GM12878 (cell line): Measurements from ENCODE around the gene BEGAIN. TPM values are rescaled to one million over a fixed set of nuclear protein-coding genes. Genes with fewer than 3 reads are reported as not detected.

Source experiments
- ATAC-seq: fragments of 200-7000 bp; cut with Tn5 transposase; 3 replicates; pipeline ENCODE4 v1.9.1; 2020; ENCODE audit warnings: mild to moderate bottlenecking, moderate library complexity
- BruUV-seq: library from RNA; stranded (reverse); fragments of 400-500 nt; replicated peaks from 2 replicates; lab custom pipeline; 2021; lab: Mats Ljungman, UMichigan
- CTCF ChIA-PET: fragments of 300-600 bp; sonication (Branson Sonifier 250); formaldehyde crosslinking; extraction: SDS; loops from one replicate; lab custom pipeline; 2021; ENCODE audit warnings: inconsistent platforms; lab: Yijun Ruan, JAX
- POLR2A ChIA-PET: fragments of 350-600 bp; formaldehyde crosslinking; extraction: SDS; loops from one replicate; lab custom pipeline; 2021; ENCODE audit warnings: inconsistent platforms; lab: Charles Lee
- RAD21 ChIA-PET: fragments of 300-600 bp; sonication (Branson Sonifier 250); formaldehyde crosslinking; loops from one replicate; lab custom pipeline; 2023; ENCODE audit warnings: antibody characterized with exemption; ENCODE audit not compliant: unreplicated experiment; lab: Charles Lee
- SMC1A ChIA-PET: fragments of 300-600 bp; sonication (Branson Sonifier 250); formaldehyde crosslinking; loops from one replicate; lab custom pipeline; 2023; ENCODE audit not compliant: unreplicated experiment, uncharacterized antibody; lab: Charles Lee
- DNase-seq: peaks from one replicate; pipeline ENCODE4 v3.0.0-alpha.2; 2011; ENCODE audit warnings: low read depth, low spot score
- FAIRE-seq: peaks from 3 replicates; lab custom pipeline; 2011; peaks lifted over from hg19 to GRCh38; lab: Jason Lieb, UNC
- H2AFZ ChIP-seq: 2 replicates; pipeline ENCODE4 v1.6.0; 2011; ENCODE audit warnings: low read depth, low read length, control low read depth; ENCODE audit not compliant: control insufficient read depth
- H3K27ac ChIP-seq: 2 replicates; pipeline ENCODE4 v1.5.1; 2011; ENCODE audit warnings: control low read depth; ENCODE audit not compliant: control insufficient read depth, insufficient read depth
- H3K27me3 ChIP-seq, 2 experiments: replicated peaks in 1 of 2; 2 replicates each; pipeline versions ENCODE4 v1.6.0 to v1.6.1; 2011; ENCODE audit warnings: low read length in 1 of 2; ENCODE audit not compliant: control insufficient read depth in 2 of 2, insufficient read depth in 2 of 2
- H3K36me3 ChIP-seq, 2 experiments: 2 replicates each; pipeline ENCODE4 v1.5.1; 2011; ENCODE audit warnings: low read length in 1 of 2; ENCODE audit not compliant: control insufficient read depth in 2 of 2, insufficient read depth in 2 of 2
- H3K4me1 ChIP-seq: 2 replicates; pipeline ENCODE4 v1.6.1; 2011; ENCODE audit warnings: mild to moderate bottlenecking, low read length, moderate library complexity, mixed read lengths; ENCODE audit not compliant: control insufficient read depth, insufficient read depth
- H3K4me2 ChIP-seq: 2 replicates; pipeline ENCODE4 v1.6.0; 2011; ENCODE audit warnings: control low read depth; ENCODE audit not compliant: control insufficient read depth, insufficient read depth
- H3K4me3 ChIP-seq: fragments of 200-600 bp; sonication (generic); 2 replicates; pipeline ENCODE4 v1.5.1; 2016
- H3K79me2 ChIP-seq: 2 replicates; pipeline ENCODE4 v1.6.0; 2011; ENCODE audit warnings: low read length; ENCODE audit not compliant: control insufficient read depth, insufficient read depth
- H3K9ac ChIP-seq: 2 replicates; pipeline ENCODE4 v1.8.0; 2011; ENCODE audit warnings: low read length, control low read depth, mixed read lengths; ENCODE audit not compliant: control insufficient read depth, insufficient read depth
- H3K9me3 ChIP-seq: replicated peaks from 3 replicates; pipeline ENCODE4 v1.5.1; 2011; ENCODE audit warnings: mild to moderate bottlenecking, low read length; ENCODE audit not compliant: control insufficient read depth, insufficient read depth
- H4K20me1 ChIP-seq: 2 replicates; pipeline ENCODE4 v1.6.0; 2011; ENCODE audit not compliant: control insufficient read depth, insufficient read depth
- CHD1 ChIP-seq: IDR thresholded peaks from 2 replicates; pipeline ENCODE4 v1.6.1; 2012; ENCODE audit warnings: low read depth, low read length, improper control_type of control experiment
- ELK1 ChIP-seq: IDR thresholded peaks from 2 replicates; pipeline ENCODE4 v1.6.1; 2012; ENCODE audit warnings: low read depth, low read length, improper control_type of control experiment
- FOXK2 ChIP-seq: fragments of 450-650 bp; IDR thresholded peaks from 2 replicates; pipeline ENCODE4 v1.6.1; 2017; ENCODE audit warnings: mild to moderate bottlenecking, moderate library complexity
- MYB ChIP-seq: fragments of 150-350 bp; IDR thresholded peaks from 2 replicates; pipeline ENCODE4 v1.6.1; 2014; ENCODE audit warnings: mild to moderate bottlenecking, low read depth, low read length, borderline replicate concordance
- NR2C1 ChIP-seq: fragments of 450-650 bp; IDR thresholded peaks from 2 replicates; pipeline ENCODE4 v1.6.1; 2017; ENCODE audit warnings: antibody characterized with exemption, mild to moderate bottlenecking, moderate library complexity
- PAX5 ChIP-seq: IDR thresholded peaks from 2 replicates; pipeline ENCODE4 v1.6.1; 2011; ENCODE audit warnings: low read depth, low read length, borderline replicate concordance
- PRDM15 ChIP-seq: fragments of 450-650 bp; formaldehyde crosslinking; IDR thresholded peaks from 2 replicates; pipeline ENCODE4 v1.4.0; 2020; ENCODE audit warnings: mild to moderate bottlenecking, moderate library complexity
- RELB ChIP-seq: fragments of 450-650 bp; IDR thresholded peaks from 2 replicates; pipeline ENCODE4 v1.6.1; 2017; ENCODE audit warnings: low read depth, mild to moderate bottlenecking, moderate library complexity
- ZBED1 ChIP-seq: IDR thresholded peaks from 2 replicates; pipeline ENCODE4 v1.6.1; 2016; ENCODE audit warnings: borderline replicate concordance
- ZNF207 ChIP-seq: fragments of 450-650 bp; IDR thresholded peaks from 2 replicates; pipeline ENCODE4 v1.6.1; 2014; ENCODE audit warnings: antibody characterized with exemption, mild to moderate bottlenecking, borderline replicate concordance
- WGBS: methylation state at CpG from one replicate; pipeline ENCODE4 v1.1.6; 2016; ENCODE audit warnings: low lambda C conversion rate; ENCODE audit not compliant: insufficient replicate concordance, insufficient coverage; ENCODE audit errors: missing lambda C conversion rate; 5-methylcytosine and 5-hydroxymethylcytosine counted together
- in situ Hi-C: fragments of 300-500 bp; cut with MboI; formaldehyde crosslinking; loops from 9 replicates; pipeline ENCODE4 v1.14.3; 2018; ENCODE audit warnings: mixed read lengths
- intact Hi-C: fragments of 100-400 bp; cut with micrococcal nuclease; formaldehyde crosslinking; loops from one replicate; pipeline ENCODE4 v1.14.2; 2022; ENCODE audit not compliant: unreplicated experiment
- polyA plus RNA-seq, 11 experiments: library from polyadenylated mRNA; depleted of rRNA in 4 of 11; unstranded in 6 of 11; stranded (reverse) in 5 of 11; fragments of >200 nt; fragmentation: Nextera tagmentation in 4 of 11; fragmentation: Illumina TruSeq in 1 of 11; extraction: Ambion mirVana in 4 of 11; extraction: Trizol in 1 of 11; gene quantifications; 1 replicate in 1 of 11; 2 replicates in 10 of 11; pipeline versions ENCODE4 v1.2.1 to v1.2.3, GENCODE V29; 2011 to 2016; ENCODE audit warnings: inconsistent platforms in 2 of 11, missing spikeins in 2 of 11, low read depth in 1 of 11
- total RNA-seq, 4 experiments: library from RNA; depleted of rRNA in 3 of 4; stranded (reverse); fragments of >200 nt in 3 of 4; fragmentation: Illumina TruSeq in 1 of 4; extraction: Trizol in 1 of 4; gene quantifications; 2 replicates each; pipeline versions ENCODE4 v1.2.1 to v1.2.3, GENCODE V29; 2013 to 2021

The BEGAIN gene
- total and polyA plus RNA-seq, 10 of the 15 experiments (the other 5 are each of a cell fraction or from before 2014, with no cell fraction given): 0.01 to 0.31 (median 0.06) TPM; not detected in 5

GRCh38 chr14:100543471-100544455, 43.5 kb downstream of the BEGAIN start:
- intact Hi-C loops: no loop called here
- no peak for DNase-seq
- whole genome bisulfite sequencing: 49% methylated on average over 19 of the region's 19 CpGs
- in situ Hi-C loops: no loop called here
- no peak overlapping the region for H3K4me3 ChIP-seq
- no peaks in the 10 kb centered on the region for H3K4me1 ChIP-seq
- no peaks in the 10 kb centered on the region for H3K36me3 ChIP-seq
- H3K9ac ChIP-seq: no peak overlapping the region
- H3K9me3 ChIP-seq: no peaks in the 10 kb centered on the region
- ChIA-PET SMC1A (interaction anchor here (1.1 kb wide), 1 partner anchor 102 kb away, joined by 4 read pairs; no protein-coding TSS in a partner anchor), POLR2A (no interaction called here), CTCF (interaction anchor here (0.9 kb wide), 1 partner anchor 104 kb away, joined by 3 read pairs; no protein-coding TSS in a partner anchor), RAD21 (no interaction called here)
- H4K20me1 ChIP-seq: no peaks in the 10 kb centered on the region
- no TSS peak for BruUV-seq
- no peak overlapping the region for H2AFZ ChIP-seq
- no peaks in the 10 kb centered on the region; a peak in 1 of 4 replicates for H3K27me3 ChIP-seq
- no peak for ATAC-seq
- no peak for TF ChIP-seq PAX5
- TF ChIP-seq FOXK2: no peak
- TF ChIP-seq ZNF207: no peak
- TF ChIP-seq ZBED1: no peak
- TF ChIP-seq ELK1: no peak
- no peak for TF ChIP-seq PRDM15 (CRISPR knock-in tag)
- no peak for TF ChIP-seq NR2C1
- no peak for TF ChIP-seq CHD1
- TF ChIP-seq MYB: no peak
- no peak for TF ChIP-seq RELB
- H3K79me2 ChIP-seq: no peaks in the 10 kb centered on the region
- H3K27ac ChIP-seq: no peak overlapping the region
- H3K4me2 ChIP-seq: no peak overlapping the region
- no peak for FAIRE-seq
